GM18499 (cell line): ENCODE data around the gene IQCF2.
"Not testable (repeated sequence)": the region's sequence is repeated elsewhere in the genome, so short reads cannot be mapped to it uniquely, and the experiment has no call there.

Source experiments
- ATAC-seq: cut with Tn5 transposase; IDR thresholded peaks from one replicate; pipeline ENCODE4 v1.9.1; 2021; ENCODE audit warnings: moderate number of reproducible peaks; ENCODE audit not compliant: insufficient read depth, unreplicated experiment

Gene IQCF2

DNA sequence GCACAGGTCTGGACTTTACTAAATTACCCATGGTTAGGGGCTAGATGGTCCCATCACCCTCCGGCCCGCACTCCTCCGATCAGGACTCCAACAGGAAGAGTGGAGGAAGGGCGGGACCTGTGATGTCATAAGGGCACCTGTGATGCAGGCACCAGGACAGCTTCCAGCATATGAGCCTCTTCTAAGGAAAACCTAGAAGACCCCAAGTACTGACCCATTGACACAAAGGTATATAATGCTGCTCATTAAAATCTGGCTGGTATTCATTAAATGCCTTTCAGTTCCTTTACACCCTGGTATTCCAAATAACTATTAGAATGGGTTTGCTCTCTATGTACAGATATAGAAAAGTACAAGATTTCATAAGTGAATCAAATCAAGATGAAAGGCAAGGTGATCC is 14.1 kb downstream of the IQCF2 start, which contains the start of gene IQCF5:
TSS of gene IQCF5 (minus strand) at position 101 of the 400 bp plus-strand sequence. CDS start at position 31, 70 bp downstream.
- no peak for ATAC-seq

DNA sequence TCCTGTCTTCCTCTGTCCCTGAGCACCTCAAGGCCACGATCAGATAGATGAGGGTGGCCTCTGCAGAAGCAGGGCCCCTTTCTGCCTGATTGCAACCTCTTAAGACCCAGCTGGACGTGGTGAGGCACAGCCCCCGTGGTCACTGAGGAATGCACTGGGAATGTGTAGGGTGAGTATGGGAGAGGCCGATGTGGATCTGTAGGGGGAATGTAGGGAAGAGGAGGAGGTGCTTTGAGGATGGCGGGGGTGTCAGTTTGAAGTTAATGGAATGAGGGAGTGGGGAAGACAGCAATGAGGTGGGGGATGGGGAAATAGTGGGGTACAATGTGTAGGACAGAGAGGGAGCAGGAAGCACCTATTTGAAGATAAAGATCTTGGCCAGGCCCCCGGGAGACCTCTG is 14.8 kb downstream of the IQCF2 start:
- no peak for ATAC-seq

GRCh38 chr3:51879937-51880336 is 18.5 kb downstream of the IQCF2 start:
- no peak for ATAC-seq

DNA sequence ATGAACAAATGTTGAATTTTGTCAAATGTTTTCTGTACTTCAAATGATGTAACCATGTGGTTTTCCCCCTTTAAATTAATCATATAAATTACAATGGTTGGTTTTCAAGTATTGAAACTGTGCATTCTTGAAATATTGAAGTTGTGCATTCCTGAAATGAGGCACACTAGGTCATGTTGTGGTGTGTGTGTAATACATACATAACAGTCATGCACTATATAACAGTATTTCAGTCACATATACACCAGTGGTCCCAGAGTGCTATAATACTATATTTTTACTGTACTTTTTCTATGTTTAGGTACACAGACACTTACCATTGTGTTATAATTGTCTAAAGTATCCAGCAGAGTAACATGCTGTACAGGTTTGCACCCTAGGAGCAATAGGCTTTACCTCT is 25.0 kb downstream of the IQCF2 start:
- ATAC-seq, result no peak

DNA sequence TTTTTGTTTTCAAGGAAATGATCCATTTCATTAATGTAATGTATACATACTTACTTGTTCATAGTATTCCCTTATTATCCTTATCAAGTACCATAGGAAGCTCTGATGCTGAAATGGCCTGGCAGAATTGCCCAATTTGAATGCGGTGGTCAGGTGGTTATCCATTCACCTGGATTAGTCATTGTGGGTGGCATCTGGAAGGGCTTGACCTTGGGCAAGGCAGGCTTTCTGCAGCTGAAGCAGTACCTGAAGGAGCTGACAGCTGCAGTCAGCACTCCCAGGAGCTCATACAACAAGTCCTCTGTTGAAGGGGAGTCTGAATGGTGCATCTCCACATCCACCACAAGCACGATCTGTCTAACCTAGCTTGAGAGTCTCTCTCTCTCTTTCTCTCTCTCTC is 26.2 kb downstream of the IQCF2 start:
- no peak for ATAC-seq

DNA sequence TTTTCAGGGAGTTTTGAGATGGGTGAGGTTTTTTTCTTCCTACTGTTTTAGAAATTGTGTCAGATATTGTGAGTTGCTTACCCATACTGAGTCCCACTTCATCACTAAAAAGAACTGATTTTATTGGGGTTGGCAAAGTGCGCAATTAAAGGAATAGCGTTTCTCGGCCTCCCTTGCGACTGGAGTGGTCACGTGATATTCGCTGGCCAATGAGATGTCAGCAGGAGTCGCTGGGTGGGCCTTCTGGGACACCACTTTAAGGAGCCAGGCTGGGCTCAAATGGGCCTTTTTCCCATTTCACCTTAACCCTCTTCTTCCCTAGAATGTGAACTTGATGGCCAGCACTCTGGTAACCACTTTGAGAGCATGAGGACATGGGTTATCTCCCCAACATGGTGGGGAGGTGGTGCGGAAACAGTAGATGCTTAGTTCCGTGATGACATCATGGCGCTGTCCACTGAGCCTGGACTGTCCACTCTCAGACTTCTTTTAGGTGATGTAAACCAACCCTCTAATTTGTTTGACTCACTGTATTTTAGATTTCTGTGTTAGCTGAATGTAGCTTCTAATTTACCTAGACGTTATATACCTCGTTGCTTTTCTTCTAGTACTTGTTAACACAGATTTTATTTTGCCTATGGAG is 27.2 kb downstream of the IQCF2 start:
- ATAC-seq, result no peak

DNA sequence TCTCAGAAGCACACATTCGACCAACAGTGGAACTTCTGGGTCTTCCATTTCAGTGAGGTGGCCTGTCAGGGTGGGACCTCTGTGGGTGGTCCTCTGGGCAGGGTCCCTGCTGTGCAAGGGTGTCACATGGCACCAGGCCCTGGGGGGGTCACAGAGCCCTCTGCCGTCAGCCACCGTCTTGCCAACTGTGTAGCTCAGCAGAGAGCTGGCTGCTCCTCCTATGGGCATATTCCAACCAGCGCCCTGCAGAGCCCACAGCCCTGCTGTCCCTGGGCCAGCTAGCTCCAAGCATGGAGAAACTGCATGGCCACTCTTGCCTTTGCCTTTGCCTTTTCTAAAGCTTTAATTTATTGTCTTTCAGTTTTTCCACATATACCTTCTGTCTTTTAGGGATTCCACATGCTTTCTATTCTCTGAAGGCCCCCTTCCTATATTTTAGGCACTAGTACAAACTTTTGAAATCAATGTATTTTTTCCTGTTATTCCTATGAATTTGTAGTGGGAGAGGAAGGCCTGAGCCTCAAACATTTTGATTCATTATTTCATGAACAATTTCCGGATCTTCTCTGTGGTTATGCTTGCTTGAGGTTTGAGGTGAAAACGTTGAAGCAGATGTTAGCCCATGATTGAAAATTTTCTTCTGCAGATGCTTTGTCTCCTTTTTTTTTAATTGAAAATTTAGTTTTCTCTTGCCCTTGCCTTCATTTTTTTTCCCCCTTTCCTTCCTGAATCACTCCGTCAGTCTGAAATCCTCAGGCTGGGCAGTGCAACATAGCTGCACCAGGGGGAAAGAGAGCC is 30.0 kb downstream of the IQCF2 start:
- no peak for ATAC-seq

- ATAC-seq, result no peak
These were observed 33.0 kb downstream of the IQCF2 start for GRCh38 chr3:51894391-51894790.

DNA sequence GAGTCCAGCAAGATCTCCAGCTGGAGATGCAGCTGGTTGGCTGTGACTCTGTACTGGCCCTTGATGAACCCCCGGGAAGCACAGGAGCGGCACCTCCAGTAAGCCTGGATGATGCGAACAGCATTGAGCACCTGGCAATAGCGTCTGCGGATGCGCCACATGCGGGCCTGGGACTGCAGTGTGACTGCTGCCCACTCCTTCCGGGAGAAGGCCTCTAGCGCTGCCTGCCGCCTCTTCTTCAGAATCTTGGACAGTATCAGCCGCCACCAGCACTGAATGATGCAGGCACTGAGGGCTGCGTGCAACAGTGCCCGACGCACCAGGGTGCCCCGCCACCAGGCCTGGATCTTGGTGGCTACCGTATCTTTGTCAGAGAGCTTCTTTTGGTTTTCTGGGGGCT is 33.5 kb downstream of the IQCF2 start:
- no peak for ATAC-seq

- no peak for ATAC-seq
These were observed 35.3 kb downstream of the IQCF2 start for GRCh38 chr3:51896607-51897305.

DNA sequence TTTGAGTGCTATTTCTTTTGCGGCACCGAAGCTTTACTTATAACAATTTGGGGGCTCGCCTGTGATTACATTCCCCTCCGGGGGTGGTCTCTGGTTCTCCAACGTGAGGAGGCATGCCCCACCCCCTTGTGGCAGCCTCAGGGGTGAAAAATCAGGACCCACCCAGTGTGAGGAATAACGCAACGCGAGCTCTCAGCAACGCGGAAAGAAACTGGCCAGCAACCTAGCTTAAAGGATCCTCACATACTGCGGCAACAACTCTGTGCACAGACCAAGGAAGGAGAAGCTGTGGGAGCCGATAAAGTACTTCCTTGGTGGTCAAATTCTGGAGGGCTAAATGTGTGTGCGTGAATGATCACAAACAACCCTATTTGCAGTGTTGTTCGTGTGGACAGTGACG is 36.0 kb downstream of the IQCF2 start:
- ATAC-seq, result no peak

GRCh38 chr3:51900043-51900442 is 38.6 kb downstream of the IQCF2 start:
- not testable (repeated sequence) for ATAC-seq

- ATAC-seq, result not testable (repeated sequence)
These were observed 40.9 kb downstream of the IQCF2 start for GRCh38 chr3:51902361-51902760.

DNA sequence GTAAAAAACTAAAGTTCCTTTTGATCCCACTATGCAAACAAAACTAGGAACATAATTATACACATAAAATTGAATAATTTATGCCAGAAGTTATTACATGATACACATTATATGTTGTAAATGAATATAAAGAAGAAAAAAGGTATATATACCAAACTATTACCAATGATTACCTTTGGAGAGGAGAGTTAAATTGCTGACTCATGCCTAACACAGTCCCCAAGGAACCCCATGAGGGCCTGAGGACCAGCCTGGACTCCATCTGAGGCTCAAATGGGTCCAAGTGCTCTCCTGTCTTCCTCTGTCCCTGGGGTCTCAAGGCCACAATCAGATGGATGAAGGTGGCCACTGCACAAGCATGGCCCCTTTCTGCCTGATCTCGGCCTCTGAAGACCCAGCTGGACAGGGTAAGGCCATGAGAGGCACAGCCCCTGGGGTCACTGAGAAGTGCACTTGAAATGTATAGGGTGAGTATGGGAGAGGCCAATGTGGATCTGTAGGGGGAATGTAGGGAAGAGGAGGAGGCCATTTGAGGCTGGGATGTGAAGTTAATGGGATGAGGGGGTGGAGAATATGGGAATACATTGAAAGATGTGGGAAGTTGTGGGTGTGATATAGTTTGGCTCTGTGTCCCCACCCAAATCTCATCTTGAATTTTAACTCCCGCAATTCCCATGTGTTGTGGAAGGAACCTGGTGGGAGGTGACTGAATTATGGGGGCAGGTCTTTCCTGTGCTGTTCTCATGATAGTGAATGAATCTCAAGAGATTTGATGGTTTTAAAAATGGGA is 42.8 kb downstream of the IQCF2 start:
- ATAC-seq, result no peak

- no peak for ATAC-seq
These were observed 46.6 kb downstream of the IQCF2 start for GRCh38 chr3:51908026-51908425.
